NCI-H2196 (cell line): ENCODE measurements around the gene TRPM5.

Experiments used
- DNase-seq: peaks from one replicate; lab custom pipeline; 2025; ENCODE audit not compliant: unreplicated experiment; lab: John Stamatoyannopoulos, UW

TRPM5 gene

GRCh38 chr11:2440646-2441045, 3.7 kb downstream of the TRPM5 start:
- DNase-seq, result no peak

GRCh38 chr11:2439820-2440219, 4.5 kb downstream of the TRPM5 start:
- DNase-seq, result no peak

- DNase-seq, result no peak
These were observed 6.8 kb downstream of the TRPM5 start for GRCh38 chr11:2437516-2437915.

DNA sequence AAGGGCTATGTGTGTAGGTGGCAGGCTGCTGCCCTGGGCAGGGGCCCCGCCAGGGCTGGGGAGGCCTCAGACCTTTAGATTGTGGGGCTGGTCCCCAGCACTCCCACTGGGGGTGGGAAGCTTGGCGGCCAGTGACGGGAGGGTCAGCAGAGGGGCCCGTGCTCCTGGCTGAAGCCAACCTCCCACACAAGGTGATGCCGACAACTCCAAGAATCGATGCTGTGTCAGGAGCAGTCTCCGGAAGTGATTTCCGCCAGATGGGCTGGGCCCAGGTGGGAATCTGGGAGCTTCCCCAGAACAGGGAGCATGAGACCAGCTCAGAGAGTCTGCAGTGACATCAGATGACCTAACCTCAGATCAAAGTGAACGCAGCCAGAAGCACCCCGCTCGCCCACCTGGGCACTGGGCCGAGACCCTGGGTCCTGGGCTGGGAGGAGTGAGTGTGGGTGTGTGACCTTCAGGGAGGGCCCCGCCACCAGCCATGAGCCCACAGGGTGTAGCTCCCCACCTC, 7.7 kb downstream of the TRPM5 start:
- DNase-seq, result no peak

GRCh38 chr11:2436013-2436520, 8.2 kb downstream of the TRPM5 start:
- DNase-seq, result no peak

GRCh38 chr11:2435288-2436012, 8.9 kb downstream of the TRPM5 start:
- DNase-seq, result no peak

GRCh38 chr11:2434506-2435255, 9.6 kb downstream of the TRPM5 start:
- DNase-seq, result no peak

- no peak for DNase-seq
These were observed 10.3 kb downstream of the TRPM5 start for GRCh38 chr11:2434008-2434407.

- no peak for DNase-seq
These were observed 11.0 kb downstream of the TRPM5 start for GRCh38 chr11:2433106-2433925.

DNA sequence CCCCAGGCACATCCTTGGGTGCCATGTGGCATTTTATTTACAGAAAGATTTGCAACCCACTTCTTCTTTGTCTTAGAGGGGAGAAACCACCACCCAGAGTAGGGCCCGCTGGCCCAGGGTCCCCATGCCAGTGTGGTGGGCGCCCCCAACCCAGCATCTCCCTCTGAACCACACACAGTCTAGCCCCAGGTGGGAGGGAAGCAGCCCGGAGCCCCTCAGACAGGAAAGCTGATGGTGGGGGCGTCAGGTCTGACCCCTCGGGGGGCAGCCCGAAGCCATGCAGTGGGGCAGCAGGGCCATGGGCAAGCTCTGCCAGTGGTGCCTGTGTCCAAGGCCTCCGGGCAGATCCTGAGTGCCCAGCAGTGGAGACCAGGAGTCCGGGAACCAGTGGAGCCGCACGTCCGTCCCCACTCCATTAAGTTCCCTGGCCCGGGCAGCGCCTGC, 11.7 kb downstream of the TRPM5 start:
- DNase-seq, result no peak

DNA sequence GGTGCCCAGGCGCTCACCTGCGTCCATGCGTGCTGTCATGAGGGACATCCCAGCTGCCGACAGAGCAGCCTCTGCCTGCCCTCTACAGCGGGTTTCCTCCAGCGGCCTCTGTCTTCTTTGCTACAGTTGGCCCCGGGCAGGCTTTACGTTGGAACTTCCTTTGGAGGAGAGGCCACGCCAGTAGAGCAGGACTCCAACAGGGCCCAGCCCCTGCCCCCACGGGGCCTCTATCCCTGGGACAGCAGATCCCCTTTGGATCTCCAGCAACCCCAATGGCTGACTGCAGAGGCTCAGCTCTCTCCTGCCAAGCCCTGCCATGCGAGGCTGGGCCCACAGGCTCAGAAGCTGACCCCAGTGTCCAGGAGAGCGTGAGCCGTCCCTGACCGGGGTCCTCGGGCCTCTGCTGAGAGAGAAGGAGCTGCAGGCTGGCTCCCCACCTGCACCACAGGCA, 12.1 kb downstream of the TRPM5 start:
- no peak for DNase-seq

GRCh38 chr11:2431395-2431794, 12.9 kb downstream of the TRPM5 start:
- DNase-seq, result no peak

DNA sequence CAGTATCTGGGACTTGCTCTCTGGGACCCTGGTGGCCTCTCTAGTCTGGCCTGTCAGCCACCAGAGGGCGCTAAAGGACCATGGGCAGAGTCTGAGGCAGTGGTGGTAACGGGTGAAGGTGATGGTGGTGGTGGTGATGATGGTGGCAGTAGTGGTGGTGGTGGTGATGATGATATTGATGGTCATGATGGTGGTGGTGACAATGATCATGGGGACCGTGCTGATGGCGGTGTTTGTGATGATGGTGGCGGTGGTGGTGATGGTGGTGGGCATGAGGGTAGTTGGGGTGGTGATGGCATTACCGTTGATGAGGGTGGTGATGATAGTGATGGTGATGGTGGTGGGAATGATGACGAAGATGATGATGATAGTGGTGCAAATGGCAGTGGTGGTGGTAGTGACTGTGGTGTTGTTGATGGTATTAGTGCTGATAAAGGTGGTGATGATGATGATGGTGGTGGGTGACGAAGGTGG, 16.0 kb downstream of the TRPM5 start:
- peak; percentile 82 for DNase-seq

GRCh38 chr11:2427721-2428321, 16.5 kb downstream of the TRPM5 start:
- no peak for DNase-seq

DNA sequence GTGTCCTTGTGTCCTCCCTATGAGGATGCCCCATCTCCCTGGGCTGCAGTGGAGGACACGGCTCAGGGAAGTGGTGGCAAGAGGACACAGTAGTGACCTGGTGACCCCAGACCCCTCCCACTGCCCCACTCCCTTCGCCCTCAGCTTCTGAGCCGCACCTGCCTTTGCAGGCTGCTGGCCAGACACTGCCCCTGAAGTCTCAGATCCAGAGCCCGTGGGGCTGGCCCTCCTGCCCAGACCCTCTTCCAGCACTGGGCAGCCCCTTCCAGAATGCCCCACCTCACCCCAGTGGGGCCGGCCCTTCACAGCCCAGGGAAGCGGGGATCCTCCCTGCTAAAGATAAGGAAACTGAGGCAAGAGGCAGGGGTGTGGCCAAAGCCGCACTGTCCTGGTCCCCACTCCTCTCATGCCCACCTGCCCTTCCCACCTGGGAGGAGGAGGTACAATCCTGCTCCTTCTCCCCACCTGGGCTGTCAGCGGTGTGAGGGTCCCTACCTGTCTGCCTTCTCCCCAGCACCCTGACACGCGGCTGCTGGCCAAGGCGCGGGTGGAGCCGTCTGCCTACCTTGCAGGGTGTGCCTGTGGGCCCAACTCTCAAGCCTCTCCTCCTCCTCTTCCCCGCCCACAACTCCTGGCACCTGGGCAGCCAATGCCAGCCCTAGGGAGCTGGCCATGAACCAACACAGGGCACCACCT, 17.3 kb downstream of the TRPM5 start:
- DNase-seq, result peak; percentile 42

DNA sequence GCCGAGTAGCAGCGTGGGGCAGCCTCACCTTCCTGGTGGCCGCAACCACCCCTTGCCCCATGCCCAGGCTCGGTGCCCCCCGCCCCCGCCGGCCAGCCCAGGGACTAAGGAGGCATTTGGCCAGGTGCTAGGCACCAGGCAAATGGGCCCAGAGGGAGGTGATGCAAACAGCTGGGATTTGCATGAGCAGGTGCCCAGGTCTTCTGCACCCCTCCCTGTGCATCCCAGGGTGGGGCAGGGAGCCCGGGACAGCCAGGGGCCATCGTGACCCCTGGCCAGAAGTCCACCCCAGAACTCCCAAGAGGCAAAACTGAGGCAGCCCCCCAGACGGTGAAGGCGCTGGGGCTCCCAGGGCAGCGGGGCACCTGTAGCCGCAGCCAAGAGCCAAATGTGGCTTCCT, 18.1 kb downstream of the TRPM5 start:
- DNase-seq, result no peak

GRCh38 chr11:2425506-2425905, 18.8 kb downstream of the TRPM5 start:
- no peak for DNase-seq

DNA sequence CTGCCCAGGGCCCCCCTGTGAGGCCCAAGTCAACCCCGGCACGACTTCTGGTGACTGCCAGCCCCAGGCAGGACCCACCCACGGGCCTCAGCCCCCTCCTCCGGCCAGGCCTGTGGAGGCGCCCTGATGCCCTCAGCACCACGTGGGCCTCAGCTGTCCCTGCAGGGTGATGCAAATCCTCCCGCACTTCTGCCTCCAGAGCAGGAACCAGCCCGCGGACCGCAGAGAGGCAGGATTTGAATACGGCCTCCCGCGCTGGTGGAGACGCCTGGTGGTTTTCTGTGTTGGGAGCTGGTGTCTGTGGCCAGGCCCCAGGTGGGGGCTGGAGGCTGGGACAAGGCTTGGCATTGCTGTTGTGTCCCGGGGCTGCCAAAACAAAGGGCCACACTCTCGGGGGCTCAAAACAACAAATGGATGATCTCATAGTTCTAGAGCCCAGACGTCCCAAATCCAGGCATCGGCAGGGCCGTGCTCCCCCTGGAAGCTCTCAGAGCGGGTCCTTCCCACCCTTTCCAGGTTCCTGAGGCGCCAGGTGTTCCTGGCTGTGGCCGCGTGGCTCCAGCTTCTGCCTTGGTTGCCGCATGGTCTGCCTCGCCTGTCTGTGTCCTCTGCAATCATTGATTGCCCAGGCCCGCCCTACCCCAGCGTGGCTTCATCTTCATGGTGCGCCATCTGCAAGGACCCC, 19.4 kb downstream of the TRPM5 start:
- DNase-seq, result no peak
